Erythroblast (primary cell): ENCODE results near the gene RAB11FIP5.

ENCODE experiments used
- GATA1 ChIP-seq: IDR thresholded peaks from 2 replicates; pipeline ENCODE4 v1.6.1; 2011; ENCODE audit warnings: low read depth, mild to moderate bottlenecking, control low read depth, low read length, moderate library complexity
- POLR2A ChIP-seq: IDR thresholded peaks from 2 replicates; pipeline ENCODE4 v1.6.1; 2011; ENCODE audit warnings: mild to moderate bottlenecking, low read length

GRCh38 chr2:73068147-73068546 is 44.6 kb downstream of the RAB11FIP5 start:
- TF ChIP-seq POLR2A (no peak), GATA1 (no peak)
